ENCODE data around the gene SP9.

DNA sequence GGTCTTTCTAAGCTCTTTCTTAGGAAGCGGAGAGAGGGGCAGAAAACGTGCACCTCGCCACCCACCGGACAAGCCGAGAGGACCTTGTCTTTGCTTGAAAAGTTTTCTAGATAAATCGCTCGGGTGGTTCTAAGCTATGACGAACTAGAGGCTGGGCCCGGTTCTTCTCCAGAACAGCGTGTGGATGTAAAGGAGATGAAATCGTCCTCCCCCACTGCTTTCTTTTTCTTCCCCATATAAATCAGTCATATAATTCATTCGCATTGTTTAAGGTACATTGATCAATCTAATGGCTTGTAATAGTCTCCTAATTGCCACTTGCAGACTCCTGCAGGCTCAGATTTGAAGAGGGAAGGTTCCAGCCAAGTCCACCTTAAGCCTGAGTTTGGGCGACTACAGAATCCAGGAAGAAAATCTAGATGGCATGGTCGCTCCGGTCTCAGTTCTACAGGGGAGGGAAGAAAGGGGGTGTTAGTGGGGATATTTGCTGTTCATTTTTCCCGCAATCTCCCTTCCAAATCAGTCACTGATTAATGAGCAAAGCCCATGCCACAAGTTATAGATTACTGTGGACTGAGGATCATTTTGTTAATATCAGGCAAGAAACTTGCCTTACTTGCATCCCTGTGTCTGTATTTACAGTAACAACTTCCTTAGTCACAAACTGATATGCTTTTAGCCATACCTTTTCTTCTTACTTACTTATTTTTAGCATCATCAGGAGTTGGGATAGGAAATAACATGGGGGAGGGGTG lies 5.6 kb upstream of the SP9 start:
- TF ChIP-seq RCOR1 (IDR thresholded peaks at IDR 0.05; ENCODE audit: low read depth, low read length) (no peak), RNF2 (IDR thresholded peaks at IDR 0.05; ENCODE audit: borderline replicate concordance, low read depth) (no peak), JUNB (IDR thresholded peaks at IDR 0.05) (no peak), MYC (IDR thresholded peaks at IDR 0.05; ENCODE audit: borderline replicate concordance, low read length) (no peak), PHF8 (IDR thresholded peaks at IDR 0.05; ENCODE audit: borderline replicate concordance, low read depth) (no peak), RFX5 (IDR thresholded peaks at IDR 0.05) (no peak)
- TF ChIP-seq, protein P1, sequence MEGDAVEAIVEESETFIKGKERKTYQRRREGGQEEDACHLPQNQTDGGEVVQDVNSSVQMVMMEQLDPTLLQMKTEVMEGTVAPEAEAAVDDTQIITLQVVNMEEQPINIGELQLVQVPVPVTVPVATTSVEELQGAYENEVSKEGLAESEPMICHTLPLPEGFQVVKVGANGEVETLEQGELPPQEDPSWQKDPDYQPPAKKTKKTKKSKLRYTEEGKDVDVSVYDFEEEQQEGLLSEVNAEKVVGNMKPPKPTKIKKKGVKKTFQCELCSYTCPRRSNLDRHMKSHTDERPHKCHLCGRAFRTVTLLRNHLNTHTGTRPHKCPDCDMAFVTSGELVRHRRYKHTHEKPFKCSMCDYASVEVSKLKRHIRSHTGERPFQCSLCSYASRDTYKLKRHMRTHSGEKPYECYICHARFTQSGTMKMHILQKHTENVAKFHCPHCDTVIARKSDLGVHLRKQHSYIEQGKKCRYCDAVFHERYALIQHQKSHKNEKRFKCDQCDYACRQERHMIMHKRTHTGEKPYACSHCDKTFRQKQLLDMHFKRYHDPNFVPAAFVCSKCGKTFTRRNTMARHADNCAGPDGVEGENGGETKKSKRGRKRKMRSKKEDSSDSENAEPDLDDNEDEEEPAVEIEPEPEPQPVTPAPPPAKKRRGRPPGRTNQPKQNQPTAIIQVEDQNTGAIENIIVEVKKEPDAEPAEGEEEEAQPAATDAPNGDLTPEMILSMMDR (IDR thresholded peaks at IDR 0.05): no peak
- TF ChIP-seq, protein P2, sequence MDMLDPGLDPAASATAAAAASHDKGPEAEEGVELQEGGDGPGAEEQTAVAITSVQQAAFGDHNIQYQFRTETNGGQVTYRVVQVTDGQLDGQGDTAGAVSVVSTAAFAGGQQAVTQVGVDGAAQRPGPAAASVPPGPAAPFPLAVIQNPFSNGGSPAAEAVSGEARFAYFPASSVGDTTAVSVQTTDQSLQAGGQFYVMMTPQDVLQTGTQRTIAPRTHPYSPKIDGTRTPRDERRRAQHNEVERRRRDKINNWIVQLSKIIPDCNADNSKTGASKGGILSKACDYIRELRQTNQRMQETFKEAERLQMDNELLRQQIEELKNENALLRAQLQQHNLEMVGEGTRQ (IDR thresholded peaks at IDR 0.05): no peak
- TF ChIP-seq, protein P3, sequence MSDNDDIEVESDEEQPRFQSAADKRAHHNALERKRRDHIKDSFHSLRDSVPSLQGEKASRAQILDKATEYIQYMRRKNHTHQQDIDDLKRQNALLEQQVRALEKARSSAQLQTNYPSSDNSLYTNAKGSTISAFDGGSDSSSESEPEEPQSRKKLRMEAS (IDR thresholded peaks at IDR 0.05): no peak
- TF ChIP-seq, protein P4, sequence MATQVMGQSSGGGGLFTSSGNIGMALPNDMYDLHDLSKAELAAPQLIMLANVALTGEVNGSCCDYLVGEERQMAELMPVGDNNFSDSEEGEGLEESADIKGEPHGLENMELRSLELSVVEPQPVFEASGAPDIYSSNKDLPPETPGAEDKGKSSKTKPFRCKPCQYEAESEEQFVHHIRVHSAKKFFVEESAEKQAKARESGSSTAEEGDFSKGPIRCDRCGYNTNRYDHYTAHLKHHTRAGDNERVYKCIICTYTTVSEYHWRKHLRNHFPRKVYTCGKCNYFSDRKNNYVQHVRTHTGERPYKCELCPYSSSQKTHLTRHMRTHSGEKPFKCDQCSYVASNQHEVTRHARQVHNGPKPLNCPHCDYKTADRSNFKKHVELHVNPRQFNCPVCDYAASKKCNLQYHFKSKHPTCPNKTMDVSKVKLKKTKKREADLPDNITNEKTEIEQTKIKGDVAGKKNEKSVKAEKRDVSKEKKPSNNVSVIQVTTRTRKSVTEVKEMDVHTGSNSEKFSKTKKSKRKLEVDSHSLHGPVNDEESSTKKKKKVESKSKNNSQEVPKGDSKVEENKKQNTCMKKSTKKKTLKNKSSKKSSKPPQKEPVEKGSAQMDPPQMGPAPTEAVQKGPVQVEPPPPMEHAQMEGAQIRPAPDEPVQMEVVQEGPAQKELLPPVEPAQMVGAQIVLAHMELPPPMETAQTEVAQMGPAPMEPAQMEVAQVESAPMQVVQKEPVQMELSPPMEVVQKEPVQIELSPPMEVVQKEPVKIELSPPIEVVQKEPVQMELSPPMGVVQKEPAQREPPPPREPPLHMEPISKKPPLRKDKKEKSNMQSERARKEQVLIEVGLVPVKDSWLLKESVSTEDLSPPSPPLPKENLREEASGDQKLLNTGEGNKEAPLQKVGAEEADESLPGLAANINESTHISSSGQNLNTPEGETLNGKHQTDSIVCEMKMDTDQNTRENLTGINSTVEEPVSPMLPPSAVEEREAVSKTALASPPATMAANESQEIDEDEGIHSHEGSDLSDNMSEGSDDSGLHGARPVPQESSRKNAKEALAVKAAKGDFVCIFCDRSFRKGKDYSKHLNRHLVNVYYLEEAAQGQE (IDR thresholded peaks at IDR 0.05): no peak
- TF ChIP-seq, protein P5, sequence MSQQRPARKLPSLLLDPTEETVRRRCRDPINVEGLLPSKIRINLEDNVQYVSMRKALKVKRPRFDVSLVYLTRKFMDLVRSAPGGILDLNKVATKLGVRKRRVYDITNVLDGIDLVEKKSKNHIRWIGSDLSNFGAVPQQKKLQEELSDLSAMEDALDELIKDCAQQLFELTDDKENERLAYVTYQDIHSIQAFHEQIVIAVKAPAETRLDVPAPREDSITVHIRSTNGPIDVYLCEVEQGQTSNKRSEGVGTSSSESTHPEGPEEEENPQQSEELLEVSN (IDR thresholded peaks at IDR 0.05; ENCODE audit: borderline replicate concordance, low read depth): no peak
